Peyer's patch (tissue), 4 donors: ENCODE measurements around the gene CDK5R1.

Source experiments
- POLR2A ChIP-seq, 2 donors: fragments of 450-650 bp; IDR thresholded peaks; one replicate each; pipeline ENCODE4 v1.5.1; 2017; ENCODE audit warnings: antibody characterized with exemption in 2 of 2, mild to moderate bottlenecking in 2 of 2, moderate library complexity in 2 of 2
- TF ChIP-seq, protein P1 (sequence below), 6 experiments: fragments of 450-650 bp in 4 of 6; fragments of 200-600 bp in 2 of 6; sonication (generic) in 1 of 6; IDR thresholded peaks; one replicate each; pipeline ENCODE4 v1.5.1; 2017 to 2019; ENCODE audit warnings: antibody characterized with exemption in 6 of 6, mild to moderate bottlenecking in 3 of 6, moderate library complexity in 1 of 6

DNA sequence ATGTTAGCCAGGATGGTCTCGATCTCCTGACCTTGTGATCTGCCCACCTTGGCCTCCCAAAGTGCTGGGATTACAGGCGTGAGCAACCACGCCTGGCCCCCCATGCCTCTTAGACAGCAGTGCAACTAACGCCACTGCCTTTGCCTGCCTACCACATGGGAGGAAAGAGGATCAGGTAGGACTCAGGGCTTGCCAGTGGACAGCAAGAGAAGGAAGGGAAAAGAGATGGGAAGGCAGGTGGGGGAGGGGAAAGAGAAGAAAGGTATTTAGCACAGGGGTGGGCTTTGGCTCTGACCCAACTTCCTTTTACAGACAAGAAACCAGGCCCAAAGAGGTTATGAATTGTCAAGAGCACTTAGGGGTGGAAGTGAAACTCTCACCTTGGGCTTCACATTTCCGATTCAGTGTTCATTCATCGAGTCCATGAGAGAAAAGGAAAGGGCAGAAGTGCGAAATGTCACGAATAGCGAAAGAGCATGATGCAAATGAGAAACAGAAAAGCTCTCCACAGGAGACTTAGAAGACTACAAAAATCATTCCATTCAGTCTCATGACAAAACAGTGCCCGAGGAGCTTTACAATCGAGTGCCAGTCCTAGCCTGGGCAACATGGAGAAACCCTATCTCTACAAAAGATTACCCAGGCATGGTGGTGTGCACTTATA, 36.4 kb downstream of the CDK5R1 start:
- TF ChIP-seq, protein P1, sequence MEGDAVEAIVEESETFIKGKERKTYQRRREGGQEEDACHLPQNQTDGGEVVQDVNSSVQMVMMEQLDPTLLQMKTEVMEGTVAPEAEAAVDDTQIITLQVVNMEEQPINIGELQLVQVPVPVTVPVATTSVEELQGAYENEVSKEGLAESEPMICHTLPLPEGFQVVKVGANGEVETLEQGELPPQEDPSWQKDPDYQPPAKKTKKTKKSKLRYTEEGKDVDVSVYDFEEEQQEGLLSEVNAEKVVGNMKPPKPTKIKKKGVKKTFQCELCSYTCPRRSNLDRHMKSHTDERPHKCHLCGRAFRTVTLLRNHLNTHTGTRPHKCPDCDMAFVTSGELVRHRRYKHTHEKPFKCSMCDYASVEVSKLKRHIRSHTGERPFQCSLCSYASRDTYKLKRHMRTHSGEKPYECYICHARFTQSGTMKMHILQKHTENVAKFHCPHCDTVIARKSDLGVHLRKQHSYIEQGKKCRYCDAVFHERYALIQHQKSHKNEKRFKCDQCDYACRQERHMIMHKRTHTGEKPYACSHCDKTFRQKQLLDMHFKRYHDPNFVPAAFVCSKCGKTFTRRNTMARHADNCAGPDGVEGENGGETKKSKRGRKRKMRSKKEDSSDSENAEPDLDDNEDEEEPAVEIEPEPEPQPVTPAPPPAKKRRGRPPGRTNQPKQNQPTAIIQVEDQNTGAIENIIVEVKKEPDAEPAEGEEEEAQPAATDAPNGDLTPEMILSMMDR (IDR thresholded peaks at IDR 0.05), result no peak
- TF ChIP-seq POLR2A (IDR thresholded peaks at IDR 0.05), result no peak
